Rectal smooth muscle tissue (tissue), 1 donor: ENCODE results near the gene PFN4.
"Not testable (repeated sequence)": the region's sequence is repeated elsewhere in the genome, so short reads cannot be mapped to it uniquely, and the experiment has no call there.

Source experiments
- H3K27ac ChIP-seq: one replicate; pipeline ENCODE4 v1.7.0; 2013; ENCODE audit warnings: low read depth, low read length, inconsistent platforms
- H3K27me3 ChIP-seq: one replicate; pipeline ENCODE4 v1.7.0; 2013; ENCODE audit warnings: low read length; ENCODE audit not compliant: control insufficient read depth, insufficient read depth
- H3K36me3 ChIP-seq: one replicate; pipeline ENCODE4 v1.7.0; 2013; ENCODE audit warnings: low read length; ENCODE audit not compliant: control insufficient read depth, insufficient read depth
- H3K4me1 ChIP-seq: one replicate; pipeline ENCODE4 v1.7.0; 2013; ENCODE audit warnings: low read length; ENCODE audit not compliant: control insufficient read depth, insufficient read depth
- H3K4me3 ChIP-seq: one replicate; pipeline ENCODE4 v1.7.0; 2013; ENCODE audit warnings: low read length
- H3K9ac ChIP-seq: one replicate; pipeline ENCODE4 v1.7.0; 2013; ENCODE audit warnings: low read length

PFN4 gene

GRCh38 chr2:24107336-24107735 lies 15.8 kb downstream of the PFN4 start:
- Histone ChIP-seq H3K27ac (no peak overlapping the region), H3K4me1 (no peaks in the 10 kb centered on the region), H3K9ac (no peak overlapping the region), H3K27me3 (no peaks in the 10 kb centered on the region), H3K4me3 (no peak overlapping the region), H3K36me3 (no peaks in the 10 kb centered on the region)

GRCh38 chr2:24106786-24107185 lies 16.3 kb downstream of the PFN4 start:
- Histone ChIP-seq H3K27me3 (no peaks in the 10 kb centered on the region), H3K9ac (no peak overlapping the region), H3K36me3 (no peaks in the 10 kb centered on the region), H3K27ac (no peak overlapping the region), H3K4me1 (no peaks in the 10 kb centered on the region), H3K4me3 (no peak overlapping the region)

- no peak overlapping the region for H3K9ac ChIP-seq
- no peaks in the 10 kb centered on the region for H3K4me1 ChIP-seq
- H3K27me3 ChIP-seq: no peaks in the 10 kb centered on the region
- no peak overlapping the region for H3K27ac ChIP-seq
- H3K36me3 ChIP-seq: no peaks in the 10 kb centered on the region
- H3K4me3 ChIP-seq: no peak overlapping the region
These were observed 17.3 kb downstream of the PFN4 start for GRCh38 chr2:24105816-24106215.

- H3K4me3 ChIP-seq: no peak overlapping the region
- no peaks in the 10 kb centered on the region for H3K36me3 ChIP-seq
- no peaks in the 10 kb centered on the region for H3K27me3 ChIP-seq
- H3K27ac ChIP-seq: no peak overlapping the region
- no peak overlapping the region for H3K9ac ChIP-seq
- H3K4me1 ChIP-seq: no peaks in the 10 kb centered on the region
These were observed 18.2 kb downstream of the PFN4 start for GRCh38 chr2:24104906-24105305.

GRCh38 chr2:24104110-24104650 lies 19.0 kb downstream of the PFN4 start:
- Histone ChIP-seq H3K4me1 (no peaks in the 10 kb centered on the region), H3K36me3 (no peaks in the 10 kb centered on the region), H3K9ac (no peak overlapping the region), H3K4me3 (no peak overlapping the region), H3K27ac (no peak overlapping the region), H3K27me3 (no peaks in the 10 kb centered on the region)

- no peak overlapping the region for H3K4me3 ChIP-seq
- no peak overlapping the region for H3K27ac ChIP-seq
- H3K9ac ChIP-seq: no peak overlapping the region
- H3K4me1 ChIP-seq: no peaks in the 10 kb centered on the region
- no peaks in the 10 kb centered on the region for H3K27me3 ChIP-seq
- H3K36me3 ChIP-seq: no peaks in the 10 kb centered on the region
These were observed 20.5 kb downstream of the PFN4 start for GRCh38 chr2:24102677-24103076.

- Histone ChIP-seq H3K27me3 (no peaks in the 10 kb centered on the region), H3K27ac (no peak overlapping the region), H3K9ac (no peak overlapping the region), H3K4me3 (no peak overlapping the region), H3K4me1 (no peaks in the 10 kb centered on the region), H3K36me3 (no peaks in the 10 kb centered on the region)
These were observed 21.1 kb downstream of the PFN4 start for GRCh38 chr2:24101992-24102391.

- not testable (repeated sequence) for H3K9ac ChIP-seq, H3K4me3 ChIP-seq, H3K36me3 ChIP-seq, H3K27ac ChIP-seq, H3K4me1 ChIP-seq, H3K27me3 ChIP-seq
These were observed 22.4 kb downstream of the PFN4 start for GRCh38 chr2:24100732-24101131.

GRCh38 chr2:24095171-24095677 lies 27.9 kb downstream of the PFN4 start:
- not testable (repeated sequence) for H3K27ac ChIP-seq, H3K4me3 ChIP-seq, H3K27me3 ChIP-seq, H3K36me3 ChIP-seq, H3K9ac ChIP-seq, H3K4me1 ChIP-seq

GRCh38 chr2:24093270-24093669 lies 29.9 kb downstream of the PFN4 start:
- H3K27ac ChIP-seq, H3K9ac ChIP-seq, H3K36me3 ChIP-seq, H3K4me3 ChIP-seq, H3K4me1 ChIP-seq, H3K27me3 ChIP-seq: not testable (repeated sequence)

- Histone ChIP-seq H3K9ac (no peak overlapping the region), H3K36me3 (no peaks in the 10 kb centered on the region), H3K27me3 (no peaks in the 10 kb centered on the region), H3K4me1 (peaks cover 4% of the 10 kb centered on the region), H3K27ac (no peak overlapping the region), H3K4me3 (no peak overlapping the region)
These were observed 34.2 kb downstream of the PFN4 start for GRCh38 chr2:24088821-24089359.

GRCh38 chr2:24087032-24087431 lies 36.1 kb downstream of the PFN4 start:
- no peak overlapping the region for H3K9ac ChIP-seq
- no peak overlapping the region for H3K4me3 ChIP-seq
- H3K27me3 ChIP-seq: no peaks in the 10 kb centered on the region
- no peak overlapping the region for H3K27ac ChIP-seq
- H3K4me1 ChIP-seq: peaks cover 8% of the 10 kb centered on the region
- peaks cover 3% of the 10 kb centered on the region for H3K36me3 ChIP-seq

- H3K27ac ChIP-seq: no peak overlapping the region
- H3K27me3 ChIP-seq: no peaks in the 10 kb centered on the region
- peaks cover 3% of the 10 kb centered on the region for H3K36me3 ChIP-seq
- no peak overlapping the region for H3K4me3 ChIP-seq
- H3K4me1 ChIP-seq: peaks cover 8% of the 10 kb centered on the region
- no peak overlapping the region for H3K9ac ChIP-seq
These were observed 36.9 kb downstream of the PFN4 start for GRCh38 chr2:24086241-24086640.
